ENCODE measurements around the gene SRR. TPM values are rescaled to one million over a fixed set of nuclear protein-coding genes. Genes with fewer than 3 reads are reported as not detected.

The SRR gene
- polyA plus RNA-seq, 1 experiment, result 27.3 TPM

- DNase-seq (ENCODE audit: low read depth, low spot score), result no peak
- Histone ChIP-seq H3K9me3 (ENCODE audit: control insufficient read depth, insufficient read depth, low read length) (no peaks in the 10 kb centered on the region), H3K27me3 (ENCODE audit: control insufficient read depth, insufficient read depth, low read length) (no peaks in the 10 kb centered on the region), H3K27ac (ENCODE audit: low read depth, low read length) (no peak overlapping the region), H3K4me3 (ENCODE audit: low read depth, low read length) (no peak overlapping the region)
- ChIA-PET POLR2A (no interaction called here), CTCF (interaction anchor here (0.8 to 1.1 kb wide), 2 partner anchors 11 to 12 kb away, joined by 3 to 4 read pairs; no protein-coding TSS in a partner anchor)
- no peak for TF ChIP-seq CTCF (IDR thresholded peaks at IDR 0.05; ENCODE audit: low read depth, low read length)
These were observed 47.5 kb downstream of the SRR start for GRCh38 chr17:2351269-2351668.

- TF ChIP-seq CTCF (IDR thresholded peaks at IDR 0.05; ENCODE audit: low read depth, low read length), result no peak
- DNase-seq (ENCODE audit: low read depth, low spot score), result no peak
- no peak overlapping the region for H3K27ac ChIP-seq (ENCODE audit: low read depth, low read length)
- ChIA-PET POLR2A (interaction anchor here (0.6 to 0.7 kb wide), 2 partner anchors 65 to 96 kb away, joined by 3 read pairs; no protein-coding TSS in a partner anchor), CTCF (interaction anchor here (1.0 to 1.8 kb wide), 4 partner anchors 15 to 300 kb away, joined by 4 to 10 read pairs (median 4); partner anchors contain the start of gene HIC1)
- H3K9me3 ChIP-seq (ENCODE audit: control insufficient read depth, insufficient read depth, low read length), result no peaks in the 10 kb centered on the region
- H3K27me3 ChIP-seq (ENCODE audit: control insufficient read depth, insufficient read depth, low read length), result no peaks in the 10 kb centered on the region
- H3K4me3 ChIP-seq (ENCODE audit: low read depth, low read length), result no peak overlapping the region
These were observed 50.6 kb downstream of the SRR start for GRCh38 chr17:2354311-2354710.

- POLR2A ChIA-PET, result no interaction called here
- H3K4me3 ChIP-seq (ENCODE audit: low read depth, low read length), result no peak overlapping the region
- DNase-seq (ENCODE audit: low read depth, low spot score), result no peak
- H3K27me3 ChIP-seq (ENCODE audit: control insufficient read depth, insufficient read depth, low read length), result no peaks in the 10 kb centered on the region
- no peaks in the 10 kb centered on the region for H3K9me3 ChIP-seq (ENCODE audit: control insufficient read depth, insufficient read depth, low read length)
- H3K27ac ChIP-seq (ENCODE audit: low read depth, low read length), result no peak overlapping the region
- no peak for TF ChIP-seq CTCF (IDR thresholded peaks at IDR 0.05; ENCODE audit: low read depth, low read length)
- CTCF ChIA-PET, result no interaction called here
These were observed 53.5 kb downstream of the SRR start for GRCh38 chr17:2357237-2357636.

GRCh38 chr17:2357931-2358434 is 54.2 kb downstream of the SRR start:
- Histone ChIP-seq H3K27ac (ENCODE audit: low read depth, low read length) (no peak overlapping the region), H3K27me3 (ENCODE audit: control insufficient read depth, insufficient read depth, low read length) (no peaks in the 10 kb centered on the region), H3K4me3 (ENCODE audit: low read depth, low read length) (no peak overlapping the region), H3K9me3 (ENCODE audit: control insufficient read depth, insufficient read depth, low read length) (no peaks in the 10 kb centered on the region)
- no peak for DNase-seq (ENCODE audit: low read depth, low spot score)
- TF ChIP-seq CTCF (IDR thresholded peaks at IDR 0.05; ENCODE audit: low read depth, low read length), result no peak
- POLR2A ChIA-PET, result no interaction called here
- CTCF ChIA-PET, result interaction anchor here (1.2 kb wide), 1 partner anchor 25 kb away, joined by 3 read pairs; no protein-coding TSS in a partner anchor

GRCh38 chr17:2361010-2361760 is 57.4 kb downstream of the SRR start:
- TF ChIP-seq CTCF (IDR thresholded peaks at IDR 0.05; ENCODE audit: low read depth, low read length), result no peak
- no peak overlapping the region for H3K27ac ChIP-seq (ENCODE audit: low read depth, low read length)
- H3K9me3 ChIP-seq (ENCODE audit: control insufficient read depth, insufficient read depth, low read length), result no peaks in the 10 kb centered on the region
- DNase-seq (ENCODE audit: low read depth, low spot score), result no peak
- no peaks in the 10 kb centered on the region for H3K27me3 ChIP-seq (ENCODE audit: control insufficient read depth, insufficient read depth, low read length)
- H3K4me3 ChIP-seq (ENCODE audit: low read depth, low read length), result no peak overlapping the region
- ChIA-PET POLR2A (no interaction called here), CTCF (interaction anchor here (1.0 to 1.2 kb wide), 2 partner anchors 8 to 55 kb away, joined by 3 to 6 read pairs; no protein-coding TSS in a partner anchor)
